H54 (cell line): ENCODE data around the gene SRRM1.

ENCODE experiments used
- DNase-seq: peaks from one replicate; pipeline ENCODE4 v3.0.0; 2011; ENCODE audit warnings: low spot score, mixed read lengths; ENCODE audit not compliant: insufficient read length
- FAIRE-seq: peaks from 3 replicates; lab custom pipeline; 2011; peaks lifted over from hg19 to GRCh38; lab: Jason Lieb, UNC
- POLR2A ChIP-seq: IDR thresholded peaks from 2 replicates; pipeline ENCODE4 v1.6.1; 2011; ENCODE audit warnings: low read depth, mild to moderate bottlenecking, low read length

The SRRM1 gene

GRCh38 chr1:24642481-24643362, at the start of gene SRRM1:
TSS of gene SRRM1 (plus strand) at chr1:24643302. CDS start at chr1:24643327, 25 bp downstream.
- peak; percentile 98 for FAIRE-seq
- peak; percentile 80 for DNase-seq
- TF ChIP-seq POLR2A = peak; percentile 86

- no peak for DNase-seq
- no peak for TF ChIP-seq POLR2A
- no peak for FAIRE-seq
Measured at GRCh38 chr1:24594328-24594598, 48.8 kb upstream of the SRRM1 start.

GRCh38 chr1:24596401-24596880, 46.7 kb upstream of the SRRM1 start:
- no peak for TF ChIP-seq POLR2A
- FAIRE-seq = no peak
- DNase-seq = no peak

GRCh38 chr1:24599265-24599664, 43.8 kb upstream of the SRRM1 start:
- DNase-seq (no peak), FAIRE-seq (no peak)
- no peak for TF ChIP-seq POLR2A

GRCh38 chr1:24600551-24600950, 42.6 kb upstream of the SRRM1 start:
- no peak for DNase-seq
- TF ChIP-seq POLR2A = no peak
- FAIRE-seq = no peak

GRCh38 chr1:24605534-24606295, 37.4 kb upstream of the SRRM1 start:
- DNase-seq = no peak
- no peak for TF ChIP-seq POLR2A
- no peak for FAIRE-seq

- no peak for TF ChIP-seq POLR2A
- DNase-seq = no peak
- no peak for FAIRE-seq
Measured at GRCh38 chr1:24606296-24606605, 36.9 kb upstream of the SRRM1 start.

GRCh38 chr1:24606621-24607020, 36.5 kb upstream of the SRRM1 start:
- no peak for DNase-seq
- no peak for FAIRE-seq
- no peak for TF ChIP-seq POLR2A

GRCh38 chr1:24609949-24610517, 33.1 kb upstream of the SRRM1 start:
- no peak for FAIRE-seq
- no peak for DNase-seq
- no peak for TF ChIP-seq POLR2A

- no peak for DNase-seq
- no peak for TF ChIP-seq POLR2A
Measured at GRCh38 chr1:24619376-24619775, 23.7 kb upstream of the SRRM1 start.

GRCh38 chr1:24620678-24621077, 22.4 kb upstream of the SRRM1 start:
- TF ChIP-seq POLR2A = no peak
- DNase-seq (no peak), FAIRE-seq (no peak)

More at GRCh38 chr1:24619376-24619775, 23.7 kb upstream of the SRRM1 start:
- no peak for FAIRE-seq

GRCh38 chr1:24621121-24621520, 22.0 kb upstream of the SRRM1 start:
- TF ChIP-seq POLR2A = no peak
- DNase-seq = no peak
- FAIRE-seq = no peak

GRCh38 chr1:24622218-24622617, 20.9 kb upstream of the SRRM1 start:
- DNase-seq (no peak), FAIRE-seq (no peak)
- no peak for TF ChIP-seq POLR2A

GRCh38 chr1:24632832-24633175, 10.3 kb upstream of the SRRM1 start:
- DNase-seq = no peak

More at GRCh38 chr1:24632832-24633175, 10.3 kb upstream of the SRRM1 start:
- no peak for TF ChIP-seq POLR2A
- FAIRE-seq = no peak
